Keratinocyte (primary cell): Measurements from ENCODE around the gene TNFRSF19.

ENCODE experiments used
- CTCF ChIP-seq, 3 experiments: IDR thresholded peaks in 1 of 3; conservative IDR thresholded peaks in 1 of 3; optimal IDR thresholded peaks in 1 of 3; 2 replicates in 2 of 3; 3 replicates in 1 of 3; pipeline versions ENCODE3 to v1.5.1; 2011; ENCODE audit warnings: low read length in 3 of 3, mild to moderate bottlenecking in 3 of 3, moderate library complexity in 2 of 3, control low read depth in 1 of 3, inconsistent platforms in 1 of 3; ENCODE audit not compliant: insufficient read depth in 2 of 3; ENCODE audit errors: extremely low read depth in 1 of 3
- EZH2 ChIP-seq: IDR thresholded peaks from one replicate; pipeline ENCODE4 v1.6.1; 2012; ENCODE audit warnings: inconsistent platforms, mild to moderate bottlenecking, low read length, moderate library complexity

GRCh38 chr13:23671377-23671776 is 101.2 kb downstream of the TNFRSF19 start:
- TF ChIP-seq CTCF (optimal IDR thresholded peaks at IDR 0.05 in 1 of 3, IDR thresholded peaks at IDR 0.05 in 1 of 3, conservative IDR thresholded peaks at IDR 0.05 in 1 of 3; ENCODE audit: extremely low read depth in 1 of 3, insufficient read depth in 2 of 3, low read length in 3 of 3) (no peak), EZH2 (no peak)
